GM12878 (cell line): ENCODE results near the gene TSPAN11. TPM values are rescaled to one million over a fixed set of nuclear protein-coding genes. Genes with fewer than 3 reads are reported as not detected.

Source experiments
- ATAC-seq: fragments of 200-7000 bp; cut with Tn5 transposase; 3 replicates; pipeline ENCODE4 v1.9.1; 2020; ENCODE audit warnings: mild to moderate bottlenecking, moderate library complexity
- BruUV-seq: library from RNA; stranded (reverse); fragments of 400-500 nt; replicated peaks from 2 replicates; lab custom pipeline; 2021; lab: Mats Ljungman, UMichigan
- CTCF ChIA-PET: fragments of 300-600 bp; sonication (Branson Sonifier 250); formaldehyde crosslinking; extraction: SDS; loops from one replicate; lab custom pipeline; 2021; ENCODE audit warnings: inconsistent platforms; lab: Yijun Ruan, JAX
- POLR2A ChIA-PET: fragments of 350-600 bp; formaldehyde crosslinking; extraction: SDS; loops from one replicate; lab custom pipeline; 2021; ENCODE audit warnings: inconsistent platforms; lab: Charles Lee
- RAD21 ChIA-PET: fragments of 300-600 bp; sonication (Branson Sonifier 250); formaldehyde crosslinking; loops from one replicate; lab custom pipeline; 2023; ENCODE audit warnings: antibody characterized with exemption; ENCODE audit not compliant: unreplicated experiment; lab: Charles Lee
- SMC1A ChIA-PET: fragments of 300-600 bp; sonication (Branson Sonifier 250); formaldehyde crosslinking; loops from one replicate; lab custom pipeline; 2023; ENCODE audit not compliant: unreplicated experiment, uncharacterized antibody; lab: Charles Lee
- DNase-seq: peaks from one replicate; pipeline ENCODE4 v3.0.0-alpha.2; 2011; ENCODE audit warnings: low read depth, low spot score
- FAIRE-seq: peaks from 3 replicates; lab custom pipeline; 2011; peaks lifted over from hg19 to GRCh38; lab: Jason Lieb, UNC
- H2AFZ ChIP-seq: 2 replicates; pipeline ENCODE4 v1.6.0; 2011; ENCODE audit warnings: low read depth, low read length, control low read depth; ENCODE audit not compliant: control insufficient read depth
- H3K27ac ChIP-seq: 2 replicates; pipeline ENCODE4 v1.5.1; 2011; ENCODE audit warnings: control low read depth; ENCODE audit not compliant: control insufficient read depth, insufficient read depth
- H3K27me3 ChIP-seq, 2 experiments: replicated peaks in 1 of 2; 2 replicates each; pipeline versions ENCODE4 v1.6.0 to v1.6.1; 2011; ENCODE audit warnings: low read length in 1 of 2; ENCODE audit not compliant: control insufficient read depth in 2 of 2, insufficient read depth in 2 of 2
- H3K36me3 ChIP-seq, 2 experiments: 2 replicates each; pipeline ENCODE4 v1.5.1; 2011; ENCODE audit warnings: low read length in 1 of 2; ENCODE audit not compliant: control insufficient read depth in 2 of 2, insufficient read depth in 2 of 2
- H3K4me1 ChIP-seq: 2 replicates; pipeline ENCODE4 v1.6.1; 2011; ENCODE audit warnings: mild to moderate bottlenecking, low read length, moderate library complexity, mixed read lengths; ENCODE audit not compliant: control insufficient read depth, insufficient read depth
- H3K4me2 ChIP-seq: 2 replicates; pipeline ENCODE4 v1.6.0; 2011; ENCODE audit warnings: control low read depth; ENCODE audit not compliant: control insufficient read depth, insufficient read depth
- H3K4me3 ChIP-seq: fragments of 200-600 bp; sonication (generic); 2 replicates; pipeline ENCODE4 v1.5.1; 2016
- H3K79me2 ChIP-seq: 2 replicates; pipeline ENCODE4 v1.6.0; 2011; ENCODE audit warnings: low read length; ENCODE audit not compliant: control insufficient read depth, insufficient read depth
- H3K9ac ChIP-seq: 2 replicates; pipeline ENCODE4 v1.8.0; 2011; ENCODE audit warnings: low read length, control low read depth, mixed read lengths; ENCODE audit not compliant: control insufficient read depth, insufficient read depth
- H3K9me3 ChIP-seq: replicated peaks from 3 replicates; pipeline ENCODE4 v1.5.1; 2011; ENCODE audit warnings: mild to moderate bottlenecking, low read length; ENCODE audit not compliant: control insufficient read depth, insufficient read depth
- H4K20me1 ChIP-seq: 2 replicates; pipeline ENCODE4 v1.6.0; 2011; ENCODE audit not compliant: control insufficient read depth, insufficient read depth
- JUNB ChIP-seq: IDR thresholded peaks from 2 replicates; pipeline ENCODE4 v1.6.1; 2016; ENCODE audit warnings: antibody characterized with exemption, mild to moderate bottlenecking
- MXI1 ChIP-seq: fragments of 150-350 bp; IDR thresholded peaks from 2 replicates; pipeline ENCODE4 v1.6.1; 2011; ENCODE audit warnings: low read depth, mild to moderate bottlenecking, inconsistent platforms, low read length, improper control_type of control experiment
- MYC ChIP-seq: IDR thresholded peaks from 2 replicates; pipeline ENCODE4 v1.6.1; 2011; ENCODE audit warnings: mild to moderate bottlenecking, low read length, moderate library complexity, inconsistent platforms; ENCODE audit not compliant: insufficient read depth, insufficient replicate concordance, insufficient read length, severe bottlenecking
- NBN ChIP-seq: fragments of 450-650 bp; IDR thresholded peaks from 2 replicates; pipeline ENCODE4 v1.6.1; 2016
- PML ChIP-seq: IDR thresholded peaks from 2 replicates; pipeline ENCODE4 v1.6.1; 2012; ENCODE audit warnings: low read length, inconsistent platforms
- POLR2A ChIP-seq: IDR thresholded peaks from 2 replicates; pipeline ENCODE4 v1.6.1; 2011; ENCODE audit warnings: low read depth, mild to moderate bottlenecking, low read length
- REST ChIP-seq: IDR thresholded peaks from 2 replicates; pipeline ENCODE4 v1.6.1; 2012; ENCODE audit warnings: mild to moderate bottlenecking, low read depth, low read length
- RFX5 ChIP-seq: IDR thresholded peaks from 2 replicates; pipeline ENCODE4 v1.6.1; 2011; ENCODE audit warnings: low read depth, low read length, improper control_type of control experiment
- SRF ChIP-seq, 2 experiments: IDR thresholded peaks; 2 replicates each; pipeline ENCODE4 v1.6.1; 2011; ENCODE audit warnings: low read depth in 2 of 2, low read length in 2 of 2, mild to moderate bottlenecking in 1 of 2, moderate library complexity in 1 of 2
- TCF3 ChIP-seq: IDR thresholded peaks from 2 replicates; pipeline ENCODE4 v1.6.1; 2012; ENCODE audit warnings: low read depth, mild to moderate bottlenecking, low read length, borderline replicate concordance; ENCODE audit not compliant: insufficient read depth
- YBX1 ChIP-seq: fragments of 450-650 bp; IDR thresholded peaks from 2 replicates; pipeline ENCODE4 v1.6.1; 2016; ENCODE audit warnings: antibody characterized with exemption
- ZBTB11 ChIP-seq: fragments of 450-650 bp; formaldehyde crosslinking; IDR thresholded peaks from 2 replicates; pipeline ENCODE4 v1.5.0; 2022; ENCODE audit warnings: mild to moderate bottlenecking, missing genetic modification characterization
- ZBTB33 ChIP-seq: fragments of 450-650 bp; IDR thresholded peaks from 2 replicates; pipeline ENCODE4 v1.6.1; 2017; ENCODE audit warnings: mild to moderate bottlenecking
- ZNF217 ChIP-seq: fragments of 450-650 bp; IDR thresholded peaks from 2 replicates; pipeline ENCODE4 v1.6.1; 2017; ENCODE audit warnings: antibody characterized with exemption, mild to moderate bottlenecking
- WGBS: methylation state at CpG from one replicate; pipeline ENCODE4 v1.1.6; 2016; ENCODE audit warnings: low lambda C conversion rate; ENCODE audit not compliant: insufficient replicate concordance, insufficient coverage; ENCODE audit errors: missing lambda C conversion rate; 5-methylcytosine and 5-hydroxymethylcytosine counted together
- in situ Hi-C: fragments of 300-500 bp; cut with MboI; formaldehyde crosslinking; loops from 9 replicates; pipeline ENCODE4 v1.14.3; 2018; ENCODE audit warnings: mixed read lengths
- intact Hi-C: fragments of 100-400 bp; cut with micrococcal nuclease; formaldehyde crosslinking; loops from one replicate; pipeline ENCODE4 v1.14.2; 2022; ENCODE audit not compliant: unreplicated experiment
- polyA plus RNA-seq, 11 experiments: library from polyadenylated mRNA; depleted of rRNA in 4 of 11; unstranded in 6 of 11; stranded (reverse) in 5 of 11; fragments of >200 nt; fragmentation: Nextera tagmentation in 4 of 11; fragmentation: Illumina TruSeq in 1 of 11; extraction: Ambion mirVana in 4 of 11; extraction: Trizol in 1 of 11; gene quantifications; 1 replicate in 1 of 11; 2 replicates in 10 of 11; pipeline versions ENCODE4 v1.2.1 to v1.2.3, GENCODE V29; 2011 to 2016; ENCODE audit warnings: inconsistent platforms in 2 of 11, missing spikeins in 2 of 11, low read depth in 1 of 11
- total RNA-seq, 4 experiments: library from RNA; depleted of rRNA in 3 of 4; stranded (reverse); fragments of >200 nt in 3 of 4; fragmentation: Illumina TruSeq in 1 of 4; extraction: Trizol in 1 of 4; gene quantifications; 2 replicates each; pipeline versions ENCODE4 v1.2.1 to v1.2.3, GENCODE V29; 2013 to 2021

TSPAN11 gene
- total and polyA plus RNA-seq, 10 of the 15 experiments (the other 5 are each of a cell fraction or from before 2014, with no cell fraction given), result under 0.01 to 0.27 (median 0.04) TPM; not detected in 6

- TF ChIP-seq JUNB, result no peak
Measured at GRCh38 chr12:30914986-30915591, 11.5 kb upstream of the TSPAN11 start (continued).

- in situ Hi-C loops, result no loop called here
- ChIA-PET POLR2A (no interaction called here), CTCF (no interaction called here)
- TF ChIP-seq ZBTB11 (CRISPR knock-in tag) (no peak), MYC (no peak), SRF (IDR thresholded peaks at IDR 0.05; ENCODE audit: low read depth in 2 of 2, low read length in 2 of 2) (no peak), NBN (no peak), ZBTB33 (no peak), POLR2A (no peak), YBX1 (no peak), TCF3 (no peak), MXI1 (no peak), JUNB (no peak), RFX5 (no peak), REST (no peak), PML (no peak), ZNF217 (no peak)
Measured at GRCh38 chr12:30923057-30923456, 3.5 kb upstream of the TSPAN11 start.

More at GRCh38 chr12:30923057-30923456, 3.5 kb upstream of the TSPAN11 start:
- intact Hi-C loops, result no loop called here
- no peaks in the 10 kb centered on the region; the same call in 2 of the 3 replicates for H3K9me3 ChIP-seq
- ATAC-seq (no peak), FAIRE-seq (no peak), DNase-seq (no peak)
- no peak overlapping the region for H3K27ac ChIP-seq
- H3K27me3 ChIP-seq, result peaks cover 3 to 21% of the 10 kb centered on the region in 2 experiments
- 32% methylated on average over 1 of the region's 1 CpG for WGBS
- H4K20me1 ChIP-seq, result no peaks in the 10 kb centered on the region
- RAD21 ChIA-PET, result no interaction called here
- H3K36me3 ChIP-seq, result no peaks in the 10 kb centered on the region
- SMC1A ChIA-PET, result no interaction called here
- H2AFZ ChIP-seq, result no peak overlapping the region
- no peak overlapping the region for H3K9ac ChIP-seq
- no peaks in the 10 kb centered on the region for H3K4me1 ChIP-seq
- H3K79me2 ChIP-seq, result no peaks in the 10 kb centered on the region
- H3K4me3 ChIP-seq, result no peak overlapping the region
- H3K4me2 ChIP-seq, result no peak overlapping the region
- no TSS peak for BruUV-seq
